ENCODE measurements around the gene ANO10.

GRCh38 chr3:43641306-43642114 lies 19.7 kb upstream of the ANO10 start:
- no peak for TF ChIP-seq CTCF (IDR thresholded peaks at IDR 0.05; ENCODE audit: borderline replicate concordance, extremely low read depth, low read length, poor library complexity, severe bottlenecking)
- no peak for TF ChIP-seq EZH2 (IDR thresholded peaks at IDR 0.05; ENCODE audit: borderline replicate concordance, low read depth, low read length, severe bottlenecking)

Data from DND-41 (cell line).